Activated T-cell treated with anti-CD3 and anti-CD28 coated beads, Interleukin-2, amount 50 U/mL, for 1 hour (primary cell): ENCODE measurements around the gene ZNF536.
"Not testable (repeated sequence)": the region's sequence is repeated elsewhere in the genome, so short reads cannot be mapped to it uniquely, and the experiment has no call there.

Experiments used
- DNase-seq: peaks from one replicate; pipeline ENCODE4 v3.0.0-alpha.2; 2020

ZNF536 gene

GRCh38 chr19:30390356-30390988, 18.3 kb downstream of the ZNF536 start:
- DNase-seq, result no peak

DNA sequence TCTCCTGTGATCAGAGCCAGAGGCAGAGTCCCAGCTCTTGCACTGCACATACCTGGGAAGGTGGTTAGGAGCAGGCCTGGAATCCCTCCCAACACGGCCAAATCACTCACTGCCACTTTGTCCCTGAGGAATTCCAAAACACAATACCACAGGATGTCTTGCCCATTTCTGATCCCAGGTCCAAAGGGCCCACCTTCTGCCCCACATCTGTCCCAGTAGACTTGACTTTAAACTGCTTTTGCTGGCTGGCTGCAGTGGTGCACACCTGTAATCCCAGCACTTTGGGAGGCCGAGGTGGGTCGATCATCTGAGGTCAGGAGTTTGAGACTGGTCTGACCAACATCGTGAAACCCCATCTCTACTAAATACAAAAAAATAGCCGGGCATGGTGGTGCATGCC, 18.9 kb downstream of the ZNF536 start:
- no peak for DNase-seq

GRCh38 chr19:30391554-30392551, 19.7 kb downstream of the ZNF536 start:
- DNase-seq, result no peak

DNA sequence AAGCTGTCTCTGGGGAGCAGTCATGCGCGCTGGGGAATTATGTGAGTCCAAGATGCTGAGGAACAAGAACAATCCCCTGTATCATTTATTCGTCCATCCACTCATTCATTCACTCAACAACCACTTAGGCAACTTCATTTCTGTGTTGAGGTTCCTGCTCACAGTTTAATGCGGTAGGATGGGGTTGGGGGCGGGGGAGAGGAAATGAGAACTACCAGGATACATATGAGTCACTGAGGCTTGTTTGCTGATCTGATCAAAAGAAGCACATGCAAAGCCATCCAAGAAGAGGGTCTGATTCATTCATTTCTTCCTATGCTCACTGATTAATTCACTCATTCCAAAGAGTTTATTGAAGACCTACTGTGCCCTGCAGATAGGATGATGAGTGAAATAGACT, 20.9 kb downstream of the ZNF536 start:
- no peak for DNase-seq

DNA sequence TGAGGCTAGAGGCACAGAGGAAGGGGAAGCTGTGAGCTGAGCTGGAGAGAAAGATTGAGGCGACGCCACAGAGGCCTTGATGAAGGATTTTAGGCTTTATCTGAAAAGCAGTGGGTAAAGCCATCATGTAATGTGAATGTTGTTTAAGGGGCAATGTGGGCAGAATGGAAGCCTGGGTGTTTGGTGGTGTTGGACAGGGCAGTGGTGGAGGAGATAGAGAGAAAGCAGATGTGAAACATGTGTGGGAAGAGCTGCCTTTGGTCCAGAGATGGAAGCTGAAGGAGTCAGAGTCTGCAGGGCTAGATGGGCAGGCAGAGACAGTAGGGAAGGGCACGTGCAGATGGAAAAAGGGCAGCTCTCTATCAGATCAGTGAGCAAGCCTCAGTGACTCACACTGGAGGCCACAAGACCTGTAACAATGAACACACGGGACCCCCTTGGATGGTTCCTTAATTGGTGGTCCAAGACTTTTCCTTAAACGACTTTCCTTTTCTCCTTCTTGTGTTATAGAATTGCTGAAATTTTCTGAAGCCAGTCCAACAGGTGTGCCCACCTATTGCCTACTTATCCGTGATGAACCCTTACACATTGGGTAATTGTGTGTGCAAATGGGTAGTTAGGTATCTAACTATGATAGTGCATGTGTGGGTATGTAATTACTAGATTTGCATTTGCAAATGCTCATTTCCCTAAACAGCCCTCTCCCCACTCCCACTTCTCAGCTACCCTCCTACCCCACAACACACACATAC, 21.7 kb downstream of the ZNF536 start:
- DNase-seq, result no peak

DNA sequence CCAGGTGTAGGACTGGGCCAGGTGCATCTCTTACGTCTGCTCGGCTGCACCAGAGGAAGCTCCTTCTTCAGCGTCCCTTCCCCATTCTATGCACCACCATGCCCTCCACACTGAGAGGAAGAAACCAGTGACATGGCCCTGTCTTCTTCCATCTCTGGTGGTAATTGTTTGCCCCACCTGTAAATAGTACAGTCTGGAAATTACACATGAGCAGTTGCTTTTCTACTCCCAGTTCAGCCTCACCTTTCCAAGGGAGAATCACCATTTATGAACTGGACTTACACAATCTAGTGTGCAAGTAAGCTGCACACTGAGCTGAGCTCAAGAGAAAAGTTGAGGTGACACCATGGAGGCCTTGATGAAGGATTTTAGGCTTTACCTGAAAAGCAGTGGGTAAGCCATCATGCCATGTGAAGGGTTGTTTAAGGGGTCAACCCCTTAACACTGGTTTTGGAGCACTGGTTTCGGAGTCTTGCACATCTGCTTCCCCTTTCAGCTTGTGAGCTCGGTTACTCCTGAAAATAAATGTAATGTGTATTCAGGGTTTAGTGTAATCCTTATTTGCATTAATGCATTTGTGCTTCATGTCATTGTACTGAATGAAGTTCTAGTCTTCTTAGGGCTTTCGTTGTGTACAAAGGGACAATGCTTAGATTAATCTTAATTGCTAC, 22.4 kb downstream of the ZNF536 start:
- no peak for DNase-seq

GRCh38 chr19:30395283-30395682, 23.1 kb downstream of the ZNF536 start:
- no peak for DNase-seq

DNA sequence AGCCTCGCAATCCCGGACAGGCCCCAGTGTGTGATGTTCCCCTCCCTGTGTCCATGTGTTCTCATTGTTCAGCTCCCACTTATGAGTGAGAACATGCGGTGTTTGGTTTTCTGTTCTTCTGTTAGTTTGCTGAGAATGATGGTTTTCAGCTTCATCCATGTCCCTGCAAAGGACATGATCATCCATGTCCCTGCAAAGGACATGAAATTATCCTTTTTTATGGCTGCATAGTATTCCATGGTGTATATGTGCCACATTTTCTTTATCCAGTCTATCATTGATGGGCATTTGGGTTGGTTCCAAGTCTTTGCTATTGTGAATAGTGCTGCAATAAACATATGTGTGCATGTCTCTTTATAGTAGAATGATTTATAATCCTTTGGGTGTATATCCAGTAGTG, 26.4 kb downstream of the ZNF536 start:
- not testable (repeated sequence) for DNase-seq

GRCh38 chr19:30401956-30402355, 29.8 kb downstream of the ZNF536 start:
- no peak for DNase-seq

DNA sequence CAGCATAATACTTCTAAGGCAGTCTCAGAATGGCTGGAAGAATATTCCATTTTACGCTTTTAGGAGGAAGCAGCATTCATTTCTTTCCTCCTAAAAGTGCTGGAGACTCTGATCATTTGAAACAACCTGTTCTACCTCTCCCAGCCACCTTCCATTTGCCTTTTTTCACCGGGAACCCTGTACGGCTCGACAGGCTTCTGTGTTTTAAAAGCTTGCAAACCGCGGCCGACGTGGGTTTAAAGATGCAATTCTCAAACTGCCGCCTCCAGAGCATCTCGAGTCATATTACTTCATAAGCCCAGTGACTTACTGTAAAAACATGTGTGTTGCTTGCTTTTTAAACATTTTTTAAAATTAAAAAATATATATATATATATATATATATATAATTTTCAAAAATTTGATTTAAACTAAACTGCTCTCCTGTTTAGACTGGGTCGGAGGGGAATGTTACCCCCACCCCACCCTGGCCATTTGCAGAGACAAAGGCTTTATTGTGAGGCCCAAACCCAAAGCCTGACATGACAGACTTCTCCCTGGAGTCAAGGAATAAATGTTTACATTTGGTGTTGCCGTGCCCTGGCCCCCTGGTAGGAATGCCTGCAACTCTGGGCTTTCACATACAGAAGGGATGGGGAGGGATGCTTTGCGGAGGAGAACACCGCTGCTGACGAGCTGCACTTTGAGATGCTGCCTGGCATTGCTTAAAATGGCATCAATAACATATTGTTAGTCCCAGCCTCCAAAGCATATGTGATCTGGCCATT, 30.4 kb downstream of the ZNF536 start:
- no peak for DNase-seq

DNA sequence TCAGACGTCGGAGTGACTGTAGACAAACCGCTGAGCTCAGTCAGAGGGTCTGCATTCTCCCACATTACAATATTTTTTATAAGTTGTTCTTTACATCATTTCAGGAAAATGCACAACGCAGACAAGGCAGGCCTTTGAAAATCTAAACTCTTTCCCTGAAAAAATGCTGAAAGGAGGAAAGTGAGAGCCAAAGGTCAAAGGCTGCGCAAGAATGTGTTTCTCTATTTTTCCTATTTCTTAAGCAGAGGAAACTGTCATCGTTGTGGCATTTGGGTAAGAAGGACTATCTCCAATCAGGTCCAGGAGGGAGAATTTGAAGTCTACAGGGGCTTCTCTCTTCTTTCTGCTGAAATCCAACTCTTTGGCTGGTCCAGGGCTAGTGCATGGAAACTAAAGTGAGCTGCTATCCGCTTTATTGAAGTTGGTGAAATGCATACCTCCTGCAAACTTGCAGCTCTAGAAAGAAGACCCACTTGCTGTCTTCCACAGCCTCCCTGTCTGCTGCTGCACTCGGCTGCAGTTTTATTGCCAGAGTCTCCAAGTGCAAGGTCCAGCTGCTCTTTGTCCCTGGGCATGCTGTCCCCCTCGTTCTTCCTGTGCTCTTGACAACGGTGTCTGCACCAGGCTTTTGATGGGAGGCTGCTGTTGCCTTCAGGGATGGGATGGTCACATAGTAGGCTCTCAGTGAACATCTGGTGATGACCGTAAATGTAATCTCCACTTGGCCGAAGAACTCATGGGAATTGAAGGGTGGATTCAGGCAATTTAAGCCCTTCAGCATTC, 31.2 kb downstream of the ZNF536 start:
- no peak for DNase-seq

- no peak for DNase-seq
Observed at GRCh38 chr19:30406220-30407067, 34.3 kb downstream of the ZNF536 start.

- no peak for DNase-seq
Observed at GRCh38 chr19:30407068-30407709, 35.0 kb downstream of the ZNF536 start.

DNA sequence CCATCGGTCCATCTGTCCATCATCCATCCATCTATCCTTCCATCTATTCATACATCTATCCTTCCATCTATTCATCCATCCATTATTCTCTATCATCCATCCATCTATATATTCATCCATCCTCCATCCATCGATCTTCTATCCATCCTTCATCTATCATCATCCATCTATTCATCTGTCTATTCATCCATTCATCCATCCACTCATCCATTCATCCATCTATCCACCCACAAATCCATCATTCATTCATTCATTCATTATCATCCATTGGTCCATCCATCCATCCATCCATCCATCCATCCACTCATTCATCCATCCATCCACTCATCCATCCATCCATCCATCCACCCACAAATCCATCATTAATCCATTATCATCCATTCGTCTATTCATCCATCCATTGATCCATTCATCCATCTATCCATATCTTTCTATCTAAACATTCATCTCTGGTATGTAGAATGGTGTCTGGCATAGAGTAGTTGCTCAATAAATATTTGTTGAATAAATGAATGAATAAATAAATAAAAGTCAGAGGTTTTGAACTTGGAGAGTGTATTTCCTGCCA, 36.6 kb downstream of the ZNF536 start:
- DNase-seq, result no peak

DNA sequence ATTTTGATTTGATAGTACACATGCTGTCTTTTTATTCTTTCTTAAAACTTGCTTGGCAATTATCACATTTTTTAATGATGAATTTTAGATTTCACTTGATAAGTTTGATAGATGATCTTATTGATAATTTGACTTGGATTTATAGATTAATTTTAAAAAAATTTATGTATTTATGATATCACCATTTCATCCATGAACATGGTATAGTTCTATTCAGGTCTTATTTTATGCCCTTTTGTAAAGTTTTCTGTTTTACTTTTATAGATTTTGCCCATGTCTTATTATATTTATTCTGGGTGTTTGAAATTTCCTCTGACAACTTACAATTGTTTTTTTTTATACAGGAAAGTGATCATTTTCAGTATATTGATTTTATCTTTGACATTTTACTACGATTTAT, 39.5 kb downstream of the ZNF536 start:
- DNase-seq, result no peak

DNA sequence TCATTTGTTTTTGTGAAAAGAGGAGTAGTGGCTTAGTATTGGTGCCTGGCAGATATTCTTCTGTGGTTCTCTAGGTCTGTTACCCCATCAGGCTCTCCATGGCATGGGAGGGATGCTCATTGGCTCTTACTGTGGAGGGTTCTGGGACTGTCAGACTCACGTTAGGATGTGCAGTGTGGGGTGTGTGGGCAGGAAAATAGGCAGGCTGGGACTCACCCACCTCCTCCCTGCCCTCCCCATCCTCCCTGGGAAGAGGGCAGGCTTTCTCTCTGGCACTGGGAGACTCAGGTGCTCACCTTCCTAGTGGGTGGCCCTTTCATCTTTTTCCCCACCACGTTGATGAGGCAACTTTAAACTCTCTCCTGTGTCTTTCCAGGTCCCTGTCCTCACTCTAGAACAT, 44.2 kb downstream of the ZNF536 start:
- no peak for DNase-seq

GRCh38 chr19:30417166-30417565, 45.0 kb downstream of the ZNF536 start:
- not testable (repeated sequence) for DNase-seq

GRCh38 chr19:30419568-30420180, 47.5 kb downstream of the ZNF536 start:
- DNase-seq, result no peak

DNA sequence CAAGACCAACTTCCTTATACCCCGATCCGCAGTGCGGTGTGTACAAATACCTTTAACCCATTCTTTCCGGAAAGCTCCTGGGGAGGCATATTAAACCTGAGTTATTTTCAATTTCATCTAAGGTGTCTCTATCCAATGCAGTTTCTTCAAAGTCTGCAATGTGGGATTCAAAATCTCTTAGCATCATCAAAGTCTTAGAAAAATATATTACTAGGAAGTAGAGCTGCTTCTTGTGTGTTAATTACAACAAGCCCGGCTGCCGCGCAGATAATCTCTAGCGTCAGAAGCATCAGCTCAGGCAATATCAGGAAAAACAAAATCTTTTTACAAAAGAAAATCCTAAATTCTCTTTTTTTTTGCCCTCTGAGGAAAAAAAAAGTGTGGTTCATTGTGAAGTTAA, 48.1 kb downstream of the ZNF536 start:
- no peak for DNase-seq
